Raji (cell line): ENCODE measurements around the gene WNT11.

Experiments
- POLR2A ChIP-seq: IDR thresholded peaks from 2 replicates; pipeline ENCODE4 v1.6.1; 2011; ENCODE audit warnings: low read depth, low read length, control low read depth; ENCODE audit not compliant: insufficient read depth

WNT11 gene

GRCh38 chr11:76185511-76185910 is 20.8 kb downstream of the WNT11 start:
- no peak for TF ChIP-seq POLR2A

GRCh38 chr11:76184551-76184993 is 21.7 kb downstream of the WNT11 start:
- TF ChIP-seq POLR2A, result no peak

GRCh38 chr11:76181371-76181770 is 24.9 kb downstream of the WNT11 start:
- no peak for TF ChIP-seq POLR2A

- TF ChIP-seq POLR2A, result no peak
Observed at GRCh38 chr11:76179147-76179546, 27.2 kb downstream of the WNT11 start.

- TF ChIP-seq POLR2A, result no peak
Observed at GRCh38 chr11:76177250-76177686, 29.0 kb downstream of the WNT11 start.

GRCh38 chr11:76176463-76176862 is 29.8 kb downstream of the WNT11 start:
- no peak for TF ChIP-seq POLR2A

- no peak for TF ChIP-seq POLR2A
Observed at GRCh38 chr11:76175783-76176182, 30.5 kb downstream of the WNT11 start.

- no peak for TF ChIP-seq POLR2A
Observed at GRCh38 chr11:76174330-76174729, 32.0 kb downstream of the WNT11 start.

- TF ChIP-seq POLR2A, result no peak
Observed at GRCh38 chr11:76173663-76174062, 32.6 kb downstream of the WNT11 start.

- no peak for TF ChIP-seq POLR2A
Observed at GRCh38 chr11:76172583-76172982, 33.7 kb downstream of the WNT11 start.

- TF ChIP-seq POLR2A, result no peak
Observed at GRCh38 chr11:76170468-76170867, 35.8 kb downstream of the WNT11 start.

- TF ChIP-seq POLR2A, result no peak
Observed at GRCh38 chr11:76169473-76169896, 36.8 kb downstream of the WNT11 start.

GRCh38 chr11:76167590-76167989 is 38.7 kb downstream of the WNT11 start:
- no peak for TF ChIP-seq POLR2A

- no peak for TF ChIP-seq POLR2A
Observed at GRCh38 chr11:76166314-76166713, 40.0 kb downstream of the WNT11 start.

GRCh38 chr11:76164861-76165751 is 41.2 kb downstream of the WNT11 start:
- TF ChIP-seq POLR2A, result no peak

GRCh38 chr11:76164081-76164480 is 42.2 kb downstream of the WNT11 start:
- TF ChIP-seq POLR2A, result no peak
